22Rv1 (cell line): ENCODE results near the gene AGAP1.

Source experiments
- CTCF ChIP-seq: fragments of 450-650 bp; IDR thresholded peaks from 2 replicates; pipeline ENCODE4 v1.5.1; 2017; ENCODE audit warnings: mild to moderate bottlenecking
- ZFX ChIP-seq: fragments of 450-650 bp; IDR thresholded peaks from 2 replicates; pipeline ENCODE4 v1.6.1; 2017; ENCODE audit warnings: antibody characterized with exemption, borderline replicate concordance

GRCh38 chr2:235729557-235729947 is 235.7 kb downstream of the AGAP1 start:
- no peak for TF ChIP-seq CTCF
- TF ChIP-seq ZFX: no peak
